Stimulated activated CD8-positive, alpha-beta memory T cell treated with anti-CD3 and anti-CD28 coated beads, Interleukin-15, amount 100 ng/mL, for 48 hours (primary cell): ENCODE data around the gene SLC9B1.
A peak's percentile ranks its signal among the peaks of the same experiment; 100 is the strongest.
"Not testable (repeated sequence)": the region's sequence is repeated elsewhere in the genome, so short reads cannot be mapped to it uniquely, and the experiment has no call there.

Experiments used
- DNase-seq, 2 donors: peaks; one replicate each; pipeline ENCODE4 v3.0.0-alpha.2; 2020; ENCODE audit warnings: low read depth in 2 of 2

Gene SLC9B1

GRCh38 chr4:102878349-102878748 lies 141.2 kb downstream of the SLC9B1 start:
- not testable (repeated sequence) for DNase-seq

- not testable (repeated sequence) for DNase-seq
Measured at GRCh38 chr4:102877477-102878106, 141.9 kb downstream of the SLC9B1 start.

GRCh38 chr4:102871772-102872171 lies 147.7 kb downstream of the SLC9B1 start:
- DNase-seq: no peak

- DNase-seq: peak in 1 of 2 donors; percentile 31
Measured at GRCh38 chr4:102869569-102870197, 149.8 kb downstream of the SLC9B1 start.

GRCh38 chr4:102868781-102869568 lies 150.5 kb downstream of the SLC9B1 start, which contains the start of gene CISD2:
TSS of gene CISD2 (plus strand) at chr4:102868992. CDS start at chr4:102869085, 93 bp downstream.
- DNase-seq: peak; percentile 89 to 91

DNA sequence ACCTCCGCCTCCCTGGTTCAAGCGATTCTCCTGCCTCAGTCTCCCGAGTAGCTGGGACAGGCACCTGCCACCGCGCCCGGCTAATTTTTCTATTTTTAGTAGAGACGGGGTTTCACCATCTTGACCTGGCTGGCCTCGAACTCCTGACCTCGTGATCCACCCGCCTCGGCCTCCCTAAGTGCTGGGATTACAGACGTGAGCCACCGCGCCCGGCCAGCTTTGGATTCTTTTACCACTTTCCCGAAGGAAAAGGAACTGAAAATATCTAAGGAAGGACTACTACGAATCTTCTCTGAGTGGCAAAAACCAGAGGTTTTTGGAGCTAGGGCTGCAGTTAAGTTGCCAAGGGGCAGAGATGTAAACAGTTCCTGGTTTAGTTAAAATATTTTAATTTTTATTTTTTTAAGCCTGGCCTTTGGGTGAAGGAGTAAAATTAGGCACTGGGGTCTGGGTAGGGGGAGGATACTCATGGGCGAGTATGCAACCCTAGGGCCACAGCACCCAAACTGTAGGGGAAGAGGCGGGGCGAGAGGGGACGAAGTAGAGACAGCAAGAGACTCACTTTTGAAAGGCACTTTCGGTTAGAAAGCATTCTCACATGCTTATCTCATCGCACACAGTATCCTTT lies 151.2 kb downstream of the SLC9B1 start:
- no peak for DNase-seq

GRCh38 chr4:102867278-102868152 lies 152.0 kb downstream of the SLC9B1 start:
- DNase-seq: no peak

GRCh38 chr4:102865327-102865726 lies 154.2 kb downstream of the SLC9B1 start:
- not testable (repeated sequence) for DNase-seq

DNA sequence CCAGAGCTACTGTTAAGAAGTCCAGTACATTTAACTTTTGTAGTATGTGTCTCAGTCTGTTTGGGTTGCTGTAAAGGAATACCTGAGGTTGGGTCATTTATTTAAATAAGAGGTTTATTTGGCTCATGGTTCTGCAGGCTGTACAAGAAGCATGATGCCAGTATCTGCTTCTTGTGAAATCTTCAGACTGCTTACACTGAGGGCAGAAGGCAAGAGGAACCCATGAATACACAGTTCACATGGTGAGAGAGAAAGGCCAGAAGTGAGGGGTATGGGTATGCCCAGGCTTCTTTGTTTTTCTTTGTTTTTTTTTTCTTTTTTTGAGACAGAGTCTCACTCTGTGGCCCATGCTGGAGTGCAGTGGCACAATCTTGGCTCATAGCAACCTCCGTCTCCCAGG lies 156.8 kb downstream of the SLC9B1 start:
- no peak for DNase-seq

- no peak for DNase-seq
Measured at GRCh38 chr4:102862016-102862415, 157.5 kb downstream of the SLC9B1 start.

GRCh38 chr4:102860611-102861324 lies 158.7 kb downstream of the SLC9B1 start:
- DNase-seq: no peak

DNA sequence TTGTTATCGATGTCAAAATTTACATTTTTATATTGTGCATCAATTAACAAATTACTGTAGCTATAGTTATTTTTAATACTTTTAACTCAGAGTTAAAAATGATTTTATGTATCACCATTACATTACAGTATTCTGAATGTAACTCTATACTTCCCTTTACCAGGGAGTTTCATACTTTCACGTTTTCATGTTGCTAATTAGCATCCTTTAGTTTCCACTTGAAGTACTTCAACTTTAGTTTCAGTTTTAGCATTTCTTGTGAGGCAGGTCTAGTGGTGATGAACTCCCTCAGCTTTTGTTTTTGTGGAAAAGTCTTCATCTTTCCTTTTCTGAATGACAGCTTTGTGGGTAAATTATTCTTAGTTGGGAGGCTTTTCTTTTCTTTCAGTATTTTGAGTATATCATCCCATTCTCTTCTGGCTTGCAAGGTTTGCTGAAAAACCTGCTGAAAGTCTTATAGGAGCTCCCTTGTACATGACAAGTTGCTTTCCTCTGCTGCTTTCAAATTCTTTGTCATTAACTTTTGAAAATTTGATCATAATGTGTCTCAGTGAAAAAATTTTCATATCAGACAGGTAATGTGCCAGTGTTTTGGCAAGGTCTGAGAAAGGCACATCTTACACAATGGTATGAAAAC lies 160.6 kb downstream of the SLC9B1 start:
- DNase-seq: no peak
